Measurements from ENCODE around the gene EIF4E2.
"Not testable (repeated sequence)": the region's sequence is repeated elsewhere in the genome, so short reads cannot be mapped to it uniquely, and the experiment has no call there.

EIF4E2 gene

GRCh38 chr2:232562515-232563151 is 12.1 kb downstream of the EIF4E2 start:
- no peak for DNase-seq

DNA sequence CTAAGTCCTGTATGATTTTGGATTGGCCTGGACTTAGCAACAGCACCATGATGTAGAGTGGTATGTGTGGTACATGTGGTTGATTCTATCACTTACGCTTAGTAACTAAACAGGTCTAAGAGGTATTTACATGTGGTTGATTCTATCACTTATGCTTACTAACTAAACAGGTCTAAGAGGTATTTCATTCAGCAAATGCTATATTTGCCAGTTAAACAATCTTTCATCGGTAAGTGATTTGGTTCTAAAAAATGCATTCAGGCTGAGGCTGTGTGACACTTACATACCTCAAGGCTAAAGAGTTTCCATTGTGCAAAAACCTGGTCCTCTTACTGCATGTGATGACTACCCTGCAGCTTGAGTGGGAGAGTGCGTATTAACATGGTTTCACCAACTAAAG is 13.1 kb downstream of the EIF4E2 start:
- DNase-seq: no peak

GRCh38 chr2:232567721-232568120 is 17.2 kb downstream of the EIF4E2 start:
- DNase-seq: no peak

GRCh38 chr2:232568161-232568560 is 17.7 kb downstream of the EIF4E2 start:
- DNase-seq: peak in 1 of 56 donors; percentile 8

- DNase-seq: no peak
Measured at GRCh38 chr2:232569541-232569940, 19.1 kb downstream of the EIF4E2 start.

GRCh38 chr2:232570481-232570880 is 20.0 kb downstream of the EIF4E2 start:
- not testable (repeated sequence) for DNase-seq

DNA sequence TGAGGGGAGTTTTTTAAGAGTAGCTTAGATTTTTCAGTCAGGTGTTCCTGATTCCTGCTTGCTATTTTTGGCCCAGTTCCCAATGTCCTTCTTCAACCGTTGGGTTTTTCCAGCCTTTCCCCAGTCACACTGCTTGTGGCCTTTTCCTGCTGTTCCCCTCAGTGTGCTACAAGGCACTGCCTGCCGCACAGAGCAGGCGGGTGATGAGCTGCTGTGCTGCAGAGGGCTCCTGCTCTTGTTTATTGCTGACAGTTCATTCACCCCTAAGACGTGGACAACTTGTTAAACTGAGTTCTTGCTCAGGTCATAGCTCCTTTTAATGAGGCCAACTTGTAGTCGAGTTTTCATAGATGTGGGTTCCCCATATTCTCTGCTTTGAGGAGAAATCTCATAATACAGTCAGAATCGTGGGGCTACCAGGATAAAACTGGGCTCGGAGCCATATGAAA is 20.6 kb downstream of the EIF4E2 start:
- peak in 2 of 56 donors; percentile 10 to 15 for DNase-seq

DNA sequence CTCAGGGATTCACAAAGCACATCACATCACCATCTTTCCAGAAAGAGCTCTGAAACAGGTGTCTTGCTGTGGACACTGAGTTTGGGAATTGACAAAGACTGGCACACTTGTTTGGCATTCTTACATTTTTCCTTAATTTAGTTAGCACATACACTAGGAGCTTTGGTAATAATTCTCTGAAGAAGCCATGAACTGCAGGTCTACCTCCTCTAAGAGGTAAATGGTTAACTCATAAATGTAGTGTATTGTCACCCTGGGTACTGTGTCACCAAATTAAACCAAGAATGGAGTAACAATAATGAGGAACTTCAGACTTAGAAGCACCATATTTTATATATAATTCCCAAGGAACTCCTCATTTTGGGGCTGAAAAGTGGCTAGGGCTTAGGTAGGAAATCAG is 22.6 kb downstream of the EIF4E2 start:
- DNase-seq: no peak

- DNase-seq: peak in 3 of 56 donors; percentile 7 to 37 (median 10)
Measured at GRCh38 chr2:232573771-232574435, 23.4 kb downstream of the EIF4E2 start.

- DNase-seq: no peak
Measured at GRCh38 chr2:232574674-232575403, 24.4 kb downstream of the EIF4E2 start.

DNA sequence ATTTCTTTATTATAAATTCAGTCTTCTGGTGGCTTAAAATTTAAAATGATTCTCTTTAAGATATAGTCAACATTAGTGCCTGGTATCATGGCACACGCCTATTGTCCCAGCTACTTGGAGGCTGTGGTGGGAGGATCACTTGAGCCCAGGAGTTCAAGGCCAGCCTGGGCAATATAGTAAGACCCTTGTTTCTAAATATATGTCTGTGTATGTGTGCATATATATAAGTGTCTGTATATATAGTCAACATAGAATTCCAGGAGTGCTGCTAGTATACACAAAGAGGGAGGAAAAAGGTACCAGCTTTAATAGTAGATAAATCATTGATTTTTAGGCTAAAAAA is 24.9 kb downstream of the EIF4E2 start:
- DNase-seq: no peak

- no peak for DNase-seq
Measured at GRCh38 chr2:232576995-232577394, 26.5 kb downstream of the EIF4E2 start.

GRCh38 chr2:232577841-232578240 is 27.4 kb downstream of the EIF4E2 start:
- DNase-seq: no peak

DNA sequence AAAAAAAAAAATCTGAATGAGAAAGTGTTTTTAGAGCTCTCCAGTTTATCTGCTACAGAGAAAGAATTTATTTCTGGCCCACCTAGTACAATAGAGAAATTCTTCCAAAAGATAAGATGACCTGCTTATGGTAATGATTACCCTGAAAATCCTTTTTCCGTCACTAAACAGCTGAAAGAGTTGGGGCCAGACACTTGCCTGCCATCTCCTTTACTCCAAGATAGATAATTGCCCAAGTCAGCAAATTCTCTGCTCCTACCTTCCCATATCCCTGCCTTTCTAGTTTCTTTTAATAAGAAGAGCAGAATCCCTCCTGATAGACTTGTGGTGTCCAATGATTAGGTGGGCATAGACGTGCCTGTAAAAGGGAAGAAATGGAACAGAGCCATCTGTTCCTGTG is 28.1 kb downstream of the EIF4E2 start:
- DNase-seq: no peak

GRCh38 chr2:232580648-232580981 is 30.1 kb downstream of the EIF4E2 start:
- DNase-seq: no peak

GRCh38 chr2:232581725-232582124 is 31.2 kb downstream of the EIF4E2 start:
- DNase-seq: no peak

DNA sequence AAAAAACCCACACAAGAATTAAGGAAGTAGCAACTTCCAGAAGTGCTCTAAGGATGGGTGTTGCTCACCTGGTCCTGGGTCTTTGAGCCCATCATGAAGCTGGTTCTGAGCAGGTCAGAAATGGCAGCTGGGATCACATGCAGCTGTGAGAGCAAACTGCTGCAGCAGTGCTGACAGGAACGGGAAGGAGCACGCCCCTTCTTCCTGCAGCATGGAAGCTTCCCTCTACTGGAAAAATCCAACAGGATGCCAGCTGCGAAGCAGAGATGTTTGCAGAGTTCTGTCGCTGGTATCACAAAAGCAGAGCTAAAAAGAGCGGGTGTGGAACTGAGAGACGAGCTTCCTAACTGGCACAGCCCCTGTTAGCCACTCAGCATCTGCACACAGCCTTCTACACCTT is 33.7 kb downstream of the EIF4E2 start:
- DNase-seq: no peak

DNA sequence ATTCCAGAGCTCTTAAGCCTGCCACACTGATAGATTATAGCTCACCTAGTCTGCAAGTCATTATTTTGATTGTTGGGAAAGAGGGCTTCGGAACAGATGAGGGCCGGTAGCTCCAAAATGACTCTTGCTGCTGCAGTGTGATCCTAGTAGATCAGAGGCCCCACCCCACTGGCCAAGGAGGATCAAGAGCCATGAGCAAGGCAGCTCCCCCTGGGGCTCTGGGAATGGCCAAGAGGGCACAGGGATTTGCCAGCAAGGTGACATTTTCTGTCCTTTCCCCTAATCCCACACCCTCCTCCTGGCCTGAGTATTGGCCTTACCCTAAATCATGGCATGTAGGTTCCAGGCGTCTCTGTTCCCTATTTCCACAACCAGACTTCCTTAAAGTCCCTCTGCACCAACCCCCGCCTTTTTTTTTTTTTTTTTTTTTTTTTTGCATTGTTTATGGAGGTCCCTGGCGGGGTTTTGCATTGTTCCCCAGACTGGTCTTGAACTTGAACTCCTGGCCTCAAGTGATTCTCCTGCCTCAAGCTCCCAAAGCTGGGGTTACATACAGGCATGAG is 36.5 kb downstream of the EIF4E2 start:
- DNase-seq: no peak

DNA sequence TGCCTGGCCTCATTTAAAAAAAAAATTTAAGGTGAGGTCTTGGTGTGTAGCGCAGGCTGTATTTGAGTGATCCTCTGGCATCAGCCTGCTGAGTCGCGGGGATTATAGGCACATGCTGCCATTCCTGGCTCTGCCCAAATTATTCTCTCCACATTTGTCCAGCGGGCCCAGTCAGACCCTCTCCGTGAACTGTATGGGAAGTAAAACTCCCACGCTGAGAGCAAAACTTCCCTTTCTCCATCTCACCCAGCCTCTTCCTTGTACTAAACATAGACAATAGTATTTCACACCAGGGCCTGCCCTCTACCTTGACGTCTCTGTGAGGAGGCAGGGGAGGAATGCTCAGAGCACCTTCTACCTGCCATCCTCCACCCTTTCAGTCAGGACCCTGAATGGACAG is 37.0 kb downstream of the EIF4E2 start:
- no peak for DNase-seq

DNA sequence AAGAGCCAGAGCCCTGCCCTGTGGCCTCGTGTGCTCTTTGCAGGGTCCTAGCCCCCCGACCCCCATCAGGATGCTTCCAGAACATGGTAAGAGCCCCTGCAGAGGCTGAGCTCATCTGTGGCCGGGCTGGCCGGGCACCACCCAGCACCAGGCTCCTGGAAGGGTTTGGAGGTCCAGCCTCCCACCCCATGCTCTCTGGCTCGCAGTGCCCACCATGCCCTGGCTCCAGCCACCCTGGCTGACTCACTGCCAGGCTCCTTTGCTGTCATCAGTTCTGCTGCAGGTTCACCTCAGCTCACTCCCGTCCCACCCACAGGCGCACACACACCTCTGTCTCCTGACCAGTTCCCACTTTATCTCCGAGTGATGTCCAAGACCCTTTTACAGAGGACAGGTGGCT is 37.5 kb downstream of the EIF4E2 start:
- peak in 1 of 56 donors; percentile 11 for DNase-seq

DNA sequence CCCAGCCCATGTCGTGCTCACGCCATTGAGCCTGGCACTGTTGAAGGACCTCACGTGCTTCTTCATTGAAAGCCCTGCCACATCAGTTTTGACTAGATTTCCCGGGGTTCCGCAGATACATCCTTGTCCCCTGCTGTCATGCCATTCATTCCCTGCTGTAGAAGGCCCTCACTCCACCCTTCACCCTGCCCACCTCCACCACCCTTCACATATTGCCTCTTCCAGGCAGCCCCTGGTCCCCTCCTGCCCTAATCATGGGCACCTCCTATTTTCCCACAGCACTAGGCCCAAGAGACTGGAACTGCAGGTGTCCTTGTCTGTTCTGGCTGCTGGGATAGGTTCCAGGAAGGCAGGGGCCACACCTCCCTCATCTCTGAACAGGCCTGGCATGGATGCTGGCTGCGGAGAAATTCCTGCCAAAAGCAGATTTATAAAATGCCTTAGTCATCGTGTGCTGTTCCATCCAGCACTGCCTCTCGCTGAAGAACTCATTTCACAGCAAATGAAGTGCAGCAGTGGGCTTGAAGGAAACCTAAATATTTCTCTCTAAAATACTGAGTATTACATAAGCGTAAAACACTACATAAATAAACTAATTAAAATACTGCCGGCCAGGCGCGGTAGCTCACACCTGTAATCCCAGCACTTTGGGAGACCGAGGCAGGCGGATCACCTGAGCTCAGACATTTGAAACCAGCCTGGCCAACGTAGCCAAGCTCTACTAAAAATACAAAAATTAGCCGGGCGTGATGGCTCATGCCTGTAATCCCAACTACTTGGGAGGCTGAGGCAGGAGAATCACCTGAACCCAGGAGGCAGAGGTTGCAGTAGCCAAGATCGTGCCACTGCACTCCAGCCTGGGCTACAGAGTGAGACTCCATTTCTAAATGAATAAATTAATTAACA is 38.4 kb downstream of the EIF4E2 start:
- DNase-seq: peak in 30 of 56 donors; percentile 7 to 66 (median 33)

All from amygdala (tissue), 56 donors.